HG03354 (cell line): ENCODE measurements around the gene NNMT.

ENCODE experiments used
- ATAC-seq: cut with Tn5 transposase; IDR thresholded peaks from one replicate; pipeline ENCODE4 v1.9.1; 2021; ENCODE audit warnings: mild to moderate bottlenecking; ENCODE audit not compliant: unreplicated experiment, poor library complexity, severe bottlenecking

NNMT gene

GRCh38 chr11:114281388-114281956 lies 14.7 kb upstream of the NNMT start:
- no peak for ATAC-seq

DNA sequence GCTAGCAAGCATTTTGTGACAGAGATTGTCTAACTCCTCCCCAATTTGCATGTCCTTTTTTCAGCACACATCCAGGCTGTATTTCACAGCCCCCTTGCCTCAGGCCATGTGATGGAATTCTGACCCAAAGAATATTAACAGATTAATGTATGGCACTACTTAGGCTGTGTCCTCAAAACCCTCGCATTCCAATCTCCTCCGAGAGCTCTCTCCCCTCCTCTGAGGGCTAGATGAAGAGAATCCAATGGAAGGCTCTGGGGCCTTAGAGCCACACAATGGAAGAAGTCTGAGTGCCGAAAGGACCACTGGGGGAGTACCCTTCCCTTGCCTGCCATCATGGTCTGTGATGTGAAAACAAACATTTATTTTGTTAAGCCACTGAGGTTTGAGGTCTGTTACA lies 13.7 kb upstream of the NNMT start:
- no peak for ATAC-seq

GRCh38 chr11:114283422-114283821 lies 12.8 kb upstream of the NNMT start:
- no peak for ATAC-seq

DNA sequence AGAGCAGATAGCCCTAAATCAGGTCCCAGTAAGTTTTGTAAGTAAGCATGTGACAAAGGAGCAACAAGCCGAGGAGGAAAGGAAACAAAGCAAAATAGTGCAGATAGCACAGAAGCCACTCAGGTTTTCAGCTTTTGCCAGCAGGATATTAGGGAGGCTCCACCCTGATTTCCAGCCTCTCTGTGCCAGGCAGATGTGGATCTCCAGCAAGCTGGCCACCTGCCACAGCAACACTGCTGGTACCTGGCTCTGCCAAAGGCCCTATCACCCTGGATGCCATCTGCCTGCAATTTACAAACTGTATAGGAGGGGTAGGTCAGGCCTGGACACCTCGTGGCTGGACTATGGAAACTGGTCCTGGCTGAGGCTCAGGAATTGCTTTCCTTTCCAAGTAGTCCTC lies 12.2 kb upstream of the NNMT start:
- ATAC-seq = no peak

- no peak for ATAC-seq
These were observed 11.3 kb upstream of the NNMT start for GRCh38 chr11:114284914-114285313.

DNA sequence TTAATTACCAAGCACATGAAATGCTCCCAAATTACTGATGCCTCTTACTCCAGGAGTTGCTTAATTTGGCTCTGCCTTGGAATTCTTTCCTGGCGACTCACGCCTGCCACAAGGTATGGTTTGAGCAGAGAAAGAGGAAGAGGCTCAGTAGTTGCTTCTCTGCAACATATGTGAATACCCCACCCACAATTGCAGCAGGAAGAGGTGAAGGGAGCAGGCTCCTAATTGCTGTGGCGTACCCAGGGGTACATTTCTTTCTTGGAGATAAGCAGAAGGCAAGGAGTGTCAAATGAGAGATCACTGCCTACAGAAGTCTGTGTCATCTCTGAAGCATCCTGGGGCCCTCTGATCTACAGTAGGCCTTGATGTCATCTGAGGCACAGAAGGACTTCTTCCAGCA lies 10.6 kb upstream of the NNMT start:
- ATAC-seq = no peak

DNA sequence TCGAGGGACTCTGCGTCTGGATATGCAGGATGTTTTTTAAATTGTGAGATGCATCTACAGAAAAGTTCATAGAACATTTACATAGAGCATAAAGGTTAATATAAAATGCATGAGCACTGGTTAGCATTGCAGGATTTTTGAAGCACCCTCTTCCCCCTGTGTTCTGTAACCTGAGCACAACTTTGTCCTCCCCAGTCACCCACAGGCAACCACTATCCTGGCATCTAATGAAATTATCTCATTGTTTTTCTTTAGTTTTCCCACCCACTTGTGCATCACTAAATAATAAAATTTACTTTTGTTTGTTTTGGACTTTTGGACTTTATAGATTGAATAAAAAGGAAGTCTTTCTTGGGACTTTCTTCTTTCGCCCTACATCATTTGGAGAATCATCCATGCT lies 10.0 kb upstream of the NNMT start:
- ATAC-seq = no peak

DNA sequence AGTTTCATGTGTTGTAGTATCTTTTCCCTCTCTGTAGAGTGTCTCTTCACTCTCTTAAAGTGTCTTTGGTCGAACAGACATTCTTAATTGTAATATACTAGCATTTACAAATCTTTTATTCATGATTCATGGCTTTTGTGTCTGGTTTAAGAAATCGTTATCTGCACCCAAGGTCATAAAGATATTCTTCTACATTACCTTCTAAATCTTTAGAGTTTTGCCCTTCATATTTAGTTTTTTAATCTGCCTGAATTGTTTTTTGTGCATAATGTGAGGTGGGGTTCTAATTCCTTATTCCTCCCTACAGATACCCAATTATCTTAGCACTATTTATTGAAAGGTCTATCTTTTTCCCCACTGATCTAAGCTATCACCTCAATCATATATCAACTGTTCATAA lies 9.0 kb upstream of the NNMT start:
- no peak for ATAC-seq

- no peak for ATAC-seq
These were observed 8.1 kb upstream of the NNMT start for GRCh38 chr11:114288136-114288535.

GRCh38 chr11:114289779-114290178 lies 6.4 kb upstream of the NNMT start:
- no peak for ATAC-seq

DNA sequence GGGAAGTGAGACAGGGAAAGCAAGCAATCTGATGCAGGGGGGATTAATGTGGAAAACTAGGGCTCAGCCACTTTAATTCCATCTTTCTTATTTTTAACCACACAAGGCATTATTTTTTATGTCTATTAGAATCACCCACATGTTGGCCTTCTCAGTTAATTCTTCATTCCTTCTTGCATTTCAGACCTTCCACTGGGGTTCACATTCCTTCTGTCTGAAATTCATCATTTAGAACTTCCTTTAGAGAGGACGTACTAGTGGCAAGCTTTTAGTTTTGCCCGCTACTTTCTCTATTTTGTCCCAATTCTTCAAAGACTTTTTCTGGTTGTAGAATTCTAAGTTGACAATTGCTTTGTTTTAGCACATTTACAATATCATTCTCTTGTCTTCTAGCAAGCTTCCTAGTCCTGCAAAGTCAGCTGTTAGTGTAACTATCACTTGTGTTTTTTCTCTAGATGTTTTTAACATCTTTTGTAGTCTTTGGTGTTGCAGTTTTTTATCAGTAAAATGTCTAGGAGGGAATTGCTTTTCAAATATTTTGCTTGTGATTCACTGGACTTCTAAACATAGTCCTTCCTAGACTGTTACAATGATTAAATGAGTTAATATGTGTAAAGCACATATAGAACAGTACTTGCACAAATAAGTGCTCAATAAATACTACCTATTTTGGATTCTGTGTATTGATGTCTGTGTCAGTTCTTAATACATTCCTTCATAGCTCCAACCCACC lies 5.5 kb upstream of the NNMT start:
- no peak for ATAC-seq

- no peak for ATAC-seq
These were observed 4.8 kb upstream of the NNMT start for GRCh38 chr11:114291381-114291780.

DNA sequence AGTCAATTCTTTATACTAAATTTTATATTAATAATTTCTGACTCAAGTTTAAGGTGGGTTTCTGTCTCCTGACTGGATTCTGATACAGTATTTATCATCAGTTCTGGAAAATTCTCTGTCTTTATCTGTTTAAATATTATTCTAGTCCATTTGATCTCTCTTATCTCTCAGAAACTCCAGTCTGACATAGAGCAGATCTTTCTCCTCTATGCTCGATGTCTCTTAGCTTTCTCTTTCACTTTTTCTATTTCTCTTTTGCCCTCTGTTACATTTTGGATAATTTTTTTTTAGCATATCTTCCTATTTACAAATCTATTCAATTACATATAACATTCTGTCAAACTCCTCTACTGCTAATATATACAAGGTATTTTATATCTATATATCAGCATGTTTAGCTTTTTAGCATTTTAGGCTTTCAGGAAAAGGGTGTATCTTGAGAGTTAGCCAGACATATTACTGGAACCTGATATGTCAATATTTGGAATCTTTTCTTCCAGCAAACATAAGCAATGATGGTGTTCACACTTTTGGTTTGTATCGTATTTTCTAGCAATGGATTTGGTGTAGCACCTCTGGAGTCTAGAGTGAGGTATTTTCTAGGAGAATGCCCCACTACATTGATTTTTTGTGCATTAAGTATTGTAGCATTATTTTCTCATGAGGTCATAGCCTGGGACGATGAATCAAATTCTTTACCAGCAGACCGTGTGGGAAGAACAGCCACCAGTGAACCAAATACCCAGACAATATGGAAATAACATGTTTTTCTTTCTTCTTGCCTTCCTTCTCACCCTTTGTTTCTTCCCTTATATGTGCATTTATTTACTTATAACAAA lies 4.1 kb upstream of the NNMT start:
- no peak for ATAC-seq

GRCh38 chr11:114293201-114293711 lies 2.9 kb upstream of the NNMT start:
- no peak for ATAC-seq

- no peak for ATAC-seq
These were observed 590 bp downstream of the NNMT start for GRCh38 chr11:114296605-114297372.

GRCh38 chr11:114297806-114298709 lies 1.9 kb downstream of the NNMT start:
- no peak for ATAC-seq

DNA sequence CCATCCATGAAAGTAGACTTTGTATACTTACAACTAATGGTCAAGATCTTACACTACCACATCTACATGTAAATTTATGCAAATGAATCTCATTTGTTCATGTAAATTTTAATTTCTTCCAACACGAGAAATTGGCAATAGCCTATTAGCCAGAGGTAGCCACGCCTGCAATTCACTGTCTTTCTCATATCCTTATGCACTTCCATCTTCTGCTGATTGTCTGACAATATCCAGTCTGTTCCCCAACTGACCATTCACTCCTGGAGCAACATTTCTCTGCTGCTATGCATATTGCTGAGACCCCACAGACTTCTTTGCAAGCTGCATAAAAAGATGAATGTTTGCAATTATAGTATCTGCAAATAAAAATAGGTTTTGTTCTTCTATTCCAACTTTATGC lies 2.5 kb downstream of the NNMT start:
- ATAC-seq = no peak

GRCh38 chr11:114301088-114301487 lies 4.9 kb downstream of the NNMT start:
- no peak for ATAC-seq

- no peak for ATAC-seq
These were observed 5.7 kb downstream of the NNMT start for GRCh38 chr11:114301927-114302326.
